Tibial nerve (tissue), 3 donors: Measurements from ENCODE around the gene PHLDB3.

Experiments
- CTCF ChIP-seq, 5 experiments: fragments of 200-600 bp in 3 of 5; fragments of 450-650 bp in 2 of 5; sonication (generic) in 3 of 5; IDR thresholded peaks; one replicate each; pipeline ENCODE4 v1.5.1; 2016 to 2019; ENCODE audit warnings: antibody characterized with exemption in 5 of 5, mild to moderate bottlenecking in 3 of 5, moderate library complexity in 2 of 5
- POLR2A ChIP-seq, 2 donors: fragments of 450-650 bp; IDR thresholded peaks; one replicate each; pipeline ENCODE4 v1.6.1; 2017; ENCODE audit warnings: antibody characterized with exemption in 2 of 2, mild to moderate bottlenecking in 2 of 2, moderate library complexity in 2 of 2

GRCh38 chr19:43450545-43450997, 54.0 kb downstream of the PHLDB3 start:
- TF ChIP-seq CTCF (IDR thresholded peaks at IDR 0.05) = no peak
- no peak for TF ChIP-seq POLR2A (IDR thresholded peaks at IDR 0.05)
